NCI-H2196 (cell line): Measurements from ENCODE around the gene SAFB2.
"Not testable (repeated sequence)": the region's sequence is repeated elsewhere in the genome, so short reads cannot be mapped to it uniquely, and the experiment has no call there.

ENCODE experiments used
- DNase-seq: peaks from one replicate; lab custom pipeline; 2025; ENCODE audit not compliant: unreplicated experiment; lab: John Stamatoyannopoulos, UW

Gene SAFB2

DNA sequence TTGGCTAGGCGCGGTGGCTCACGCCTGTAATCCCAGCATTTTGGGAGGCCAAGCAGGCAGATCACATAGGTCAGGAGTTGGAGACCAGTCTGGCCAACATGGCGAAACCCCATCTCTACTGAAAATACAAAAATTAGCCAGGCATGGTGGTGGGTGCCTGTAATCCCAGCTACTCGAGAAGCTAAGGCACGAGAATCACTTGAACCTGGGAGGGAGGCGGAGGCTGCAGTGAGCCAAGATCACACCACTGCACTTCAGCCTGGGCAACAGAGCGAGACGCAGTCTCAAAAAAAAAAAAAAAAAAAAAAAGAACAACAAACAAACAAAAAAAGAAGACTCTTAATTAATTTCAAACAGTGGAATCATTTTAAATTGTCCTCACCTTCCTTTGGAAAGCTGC, 13.8 kb downstream of the SAFB2 start:
- DNase-seq: not testable (repeated sequence)

DNA sequence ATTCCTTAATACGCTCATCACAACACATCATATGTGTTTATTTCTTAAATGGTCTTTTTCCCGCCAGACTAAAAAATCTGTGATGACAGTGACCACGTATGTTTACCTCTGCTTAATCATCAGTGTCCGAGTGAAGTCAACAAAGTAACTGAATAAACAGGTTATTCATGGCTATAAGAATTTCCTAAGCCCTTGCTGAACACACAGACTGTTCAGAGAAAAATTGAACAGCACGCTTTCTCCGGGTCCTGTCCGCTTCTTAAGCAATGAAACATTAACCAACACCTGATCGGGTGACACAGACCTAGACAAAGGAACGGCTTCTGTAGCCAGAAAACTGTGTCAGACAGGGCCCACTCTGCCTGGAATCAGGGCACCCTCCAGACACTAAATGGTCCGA, 14.3 kb downstream of the SAFB2 start:
- DNase-seq: no peak

DNA sequence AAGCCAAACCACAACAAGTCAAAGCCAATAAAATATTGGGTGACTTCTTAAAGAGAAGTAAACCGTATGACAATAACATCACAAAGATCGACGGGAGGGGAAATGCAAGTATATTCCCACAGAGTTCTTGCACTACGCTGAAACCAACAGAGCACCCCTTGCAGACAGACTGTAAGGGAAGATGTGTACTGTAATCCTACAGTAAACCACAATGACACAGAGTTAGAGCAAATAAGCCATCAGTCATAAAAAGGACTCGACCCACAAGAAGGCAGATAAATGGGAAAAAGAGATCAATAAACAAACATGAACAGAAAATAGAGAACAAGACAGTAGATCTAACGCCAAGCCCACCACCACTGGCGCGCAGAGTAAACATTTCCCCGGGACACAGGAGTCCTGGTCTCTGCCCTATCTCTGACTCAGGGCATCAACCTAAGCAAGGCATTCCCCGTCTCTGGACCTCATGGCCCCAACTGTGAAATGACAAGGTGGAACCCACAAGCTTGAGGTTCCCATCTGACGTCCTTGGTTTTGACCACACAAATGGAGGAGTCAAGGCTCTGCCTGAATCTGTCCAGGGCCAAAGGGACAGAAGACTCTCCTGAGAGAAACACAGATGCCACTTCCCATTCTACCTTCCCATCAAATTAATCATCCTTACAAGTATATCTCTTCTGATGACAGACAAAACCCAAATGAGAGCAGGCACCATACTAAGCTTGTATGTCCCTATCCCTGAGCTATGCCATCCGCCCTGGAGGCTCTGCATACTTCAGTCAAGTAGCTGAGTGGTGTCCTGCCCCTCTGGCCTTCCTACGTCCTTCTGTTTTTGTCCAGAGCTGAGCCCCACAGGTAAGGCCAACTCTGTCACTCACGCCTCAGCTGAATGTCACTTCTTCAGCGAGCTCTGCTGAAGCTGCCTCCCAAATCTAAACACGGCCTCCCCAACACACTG, 15.0 kb downstream of the SAFB2 start:
- no peak for DNase-seq

GRCh38 chr19:5605362-5605761, 17.2 kb downstream of the SAFB2 start:
- no peak for DNase-seq

DNA sequence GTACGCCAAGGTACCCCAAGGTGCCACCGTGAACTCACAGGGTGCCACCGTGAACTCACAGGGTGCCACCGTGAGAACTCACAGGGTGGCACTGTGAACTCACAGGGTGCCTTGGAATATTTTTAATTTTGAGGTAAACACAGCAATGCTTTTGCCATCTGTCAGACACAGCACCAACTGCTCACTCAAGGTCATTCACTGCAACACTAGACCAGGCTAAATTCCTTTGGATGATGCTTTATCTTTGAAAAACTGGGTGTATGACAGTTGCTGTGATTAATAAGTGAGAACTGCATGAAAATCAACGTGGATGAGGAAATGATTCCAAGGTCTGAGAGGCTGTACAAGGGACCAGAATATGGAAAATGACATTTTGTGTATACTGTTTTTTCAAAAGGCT, 18.9 kb downstream of the SAFB2 start:
- no peak for DNase-seq

GRCh38 chr19:5600797-5601196, 21.8 kb downstream of the SAFB2 start:
- no peak for DNase-seq

DNA sequence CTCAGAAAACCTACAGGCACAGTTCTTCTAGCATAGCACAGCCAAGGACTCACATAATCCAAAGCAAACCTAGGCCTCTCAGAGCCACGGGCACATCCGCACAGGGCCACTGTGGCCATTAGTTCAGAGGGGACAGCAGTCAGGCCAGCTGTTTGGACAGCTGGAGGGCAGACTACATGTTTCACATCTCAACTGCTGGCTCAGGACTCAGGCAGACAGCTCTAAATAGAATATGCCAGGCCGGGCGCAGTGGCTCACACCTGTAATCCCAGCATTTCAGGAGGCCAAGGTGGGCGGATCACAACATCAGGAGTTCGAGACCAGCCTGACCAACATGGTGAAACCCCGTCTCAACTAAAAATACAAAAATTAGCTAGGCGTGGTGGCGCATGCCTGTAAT, 26.8 kb downstream of the SAFB2 start:
- DNase-seq: no peak

- DNase-seq: peak; percentile 56
Observed at GRCh38 chr19:5595129-5595528, 27.4 kb downstream of the SAFB2 start.

GRCh38 chr19:5594521-5594950, 28.0 kb downstream of the SAFB2 start:
- no peak for DNase-seq

GRCh38 chr19:5593343-5594255, 29.0 kb downstream of the SAFB2 start:
- no peak for DNase-seq

GRCh38 chr19:5592531-5593342, 29.8 kb downstream of the SAFB2 start:
- DNase-seq: no peak

DNA sequence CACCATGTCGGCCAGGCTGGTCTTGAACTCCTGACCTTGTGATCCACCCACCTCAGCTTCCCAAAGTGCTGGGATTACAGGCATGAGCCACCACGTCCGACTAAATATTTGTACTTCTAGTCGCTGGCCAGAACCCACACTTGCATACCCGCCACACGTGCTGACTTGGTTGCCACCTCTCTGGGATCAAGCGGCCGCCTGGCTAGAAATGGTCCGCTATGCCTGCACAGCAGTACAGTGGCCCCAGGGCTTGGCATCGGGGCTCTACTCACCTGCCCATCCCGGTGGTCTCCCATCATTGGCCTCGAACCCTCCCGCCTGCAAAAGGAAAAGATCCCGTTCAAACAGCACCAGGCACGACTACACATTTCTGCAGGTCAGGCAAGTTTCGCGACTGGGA, 31.1 kb downstream of the SAFB2 start:
- DNase-seq: no peak

DNA sequence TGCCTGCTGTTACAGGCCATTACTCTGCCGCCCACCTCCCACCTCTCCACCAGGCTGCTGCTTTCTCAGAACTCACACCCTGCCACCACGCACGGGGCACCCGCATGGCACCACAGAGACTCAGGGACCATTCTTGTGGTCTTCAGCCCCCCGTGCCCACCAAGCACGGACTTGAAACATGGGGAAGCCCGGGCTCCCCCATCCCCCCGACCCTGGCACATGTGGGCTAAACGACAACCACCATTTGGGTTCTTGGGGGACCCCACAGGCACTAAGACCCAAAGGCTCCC, 31.8 kb downstream of the SAFB2 start:
- no peak for DNase-seq

DNA sequence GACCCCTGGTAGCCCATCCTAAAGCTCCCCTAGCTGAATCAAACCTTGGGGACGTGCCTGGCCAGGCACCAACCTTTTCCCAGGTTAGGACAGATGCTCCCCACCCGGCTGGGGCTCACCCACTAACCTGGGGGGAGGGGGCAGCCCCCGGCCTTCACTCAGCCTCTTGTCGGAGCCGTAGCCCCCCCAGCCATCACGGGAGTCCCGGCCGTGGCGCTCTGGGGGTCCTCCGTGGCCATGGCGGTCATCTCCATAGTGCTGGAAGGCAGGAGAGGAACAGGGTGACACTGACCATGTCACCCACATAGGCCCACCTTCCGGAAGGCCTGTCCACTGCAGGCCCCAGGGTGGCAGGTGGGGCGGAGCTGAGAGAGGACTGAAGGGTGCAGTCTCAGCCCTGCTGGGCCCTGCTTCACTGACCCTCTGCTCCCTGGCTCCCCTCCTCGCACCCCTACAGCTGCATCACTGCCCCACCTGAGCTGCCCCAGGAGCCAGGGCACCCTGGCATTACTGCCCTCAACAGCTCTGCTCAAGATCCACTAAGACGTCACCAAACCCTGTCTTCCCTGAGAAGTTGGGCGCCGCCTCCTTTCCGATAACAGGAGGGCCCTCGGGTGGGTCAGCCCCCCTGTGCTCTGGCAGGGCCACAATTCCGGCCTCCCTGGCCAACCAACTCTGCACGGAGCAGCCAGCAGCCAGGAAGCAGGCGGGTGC, 32.3 kb downstream of the SAFB2 start:
- no peak for DNase-seq

DNA sequence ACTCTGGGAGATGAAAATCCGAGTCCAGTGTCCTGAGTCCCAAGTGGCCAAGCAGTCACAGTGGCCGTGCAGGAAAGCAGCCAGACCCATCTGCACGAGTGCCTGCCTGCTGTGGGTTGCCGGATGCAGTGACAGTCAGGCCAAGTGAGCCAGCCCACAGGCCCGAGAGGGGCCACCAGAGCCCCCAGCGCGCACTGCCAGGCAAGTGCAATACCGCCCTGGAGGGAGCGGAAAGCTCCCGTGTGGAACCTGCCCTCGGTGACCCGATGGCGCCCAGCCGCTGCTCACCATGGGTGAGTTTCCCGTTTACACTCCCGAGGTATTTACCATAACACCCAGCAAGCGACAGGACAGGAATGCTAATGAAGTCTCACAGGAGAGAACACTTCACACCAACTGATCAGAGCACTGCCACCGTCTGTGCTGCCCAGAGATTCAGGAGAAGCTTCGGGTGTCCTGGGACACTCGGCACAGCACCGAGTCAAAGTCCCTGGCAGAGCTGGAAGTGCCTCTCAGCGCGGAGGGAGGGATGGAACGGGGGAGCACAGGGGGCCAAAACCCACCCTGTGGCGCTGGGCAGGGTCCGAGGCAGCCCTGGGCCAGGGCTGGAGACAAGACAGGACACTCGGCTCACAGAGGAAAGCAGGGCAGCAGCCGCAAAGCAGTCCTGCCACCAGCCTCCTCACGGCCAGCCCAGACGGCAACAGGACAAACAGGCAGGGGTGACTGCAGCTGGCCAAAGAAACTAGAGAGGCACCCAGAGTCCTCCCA, 33.5 kb downstream of the SAFB2 start:
- DNase-seq: no peak

DNA sequence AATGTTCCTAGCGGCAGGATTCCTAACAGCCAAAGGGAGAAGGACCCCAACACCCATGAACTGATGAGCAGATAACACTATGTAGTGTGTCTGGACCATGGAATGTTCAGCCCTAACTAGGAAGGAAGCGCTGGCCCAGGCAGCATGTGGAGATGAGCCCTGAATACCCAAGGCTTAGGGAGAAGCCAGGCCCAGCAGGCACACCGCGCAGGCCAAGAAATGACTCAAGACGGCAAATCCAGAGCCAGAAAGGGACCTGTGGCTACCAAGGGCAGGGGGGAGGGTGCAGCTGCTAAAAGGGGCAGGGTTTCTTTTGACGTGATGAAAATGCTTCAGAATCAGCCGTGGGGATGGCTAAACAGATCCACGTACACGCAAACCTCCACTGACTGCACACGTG, 34.1 kb downstream of the SAFB2 start:
- DNase-seq: no peak

- DNase-seq: peak; percentile 68
Observed at GRCh38 chr19:5587661-5588060, 34.9 kb downstream of the SAFB2 start.

DNA sequence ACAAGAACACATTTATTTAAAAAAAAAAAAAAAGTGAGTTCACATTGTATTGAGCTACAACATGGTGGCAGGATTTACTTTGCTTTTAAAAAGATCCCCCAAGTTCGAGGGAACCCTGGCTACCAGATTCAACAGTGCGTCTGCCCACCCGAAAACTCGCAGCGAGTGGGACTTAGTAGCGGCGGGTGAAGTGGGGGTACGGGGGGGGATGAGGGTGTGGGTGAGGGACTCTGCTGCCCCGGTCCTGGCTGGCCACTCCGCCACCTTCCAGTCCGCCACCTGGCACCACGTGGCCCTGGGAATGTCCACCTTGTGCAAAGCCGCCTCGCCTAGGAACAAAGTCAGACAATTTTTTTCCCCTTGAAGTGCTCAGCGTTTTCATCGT, 35.5 kb downstream of the SAFB2 start:
- no peak for DNase-seq

GRCh38 chr19:5586300-5587070, 36.1 kb downstream of the SAFB2 start:
- no peak for DNase-seq
